ENCODE data around the gene CACUL1.

Gene CACUL1

DNA sequence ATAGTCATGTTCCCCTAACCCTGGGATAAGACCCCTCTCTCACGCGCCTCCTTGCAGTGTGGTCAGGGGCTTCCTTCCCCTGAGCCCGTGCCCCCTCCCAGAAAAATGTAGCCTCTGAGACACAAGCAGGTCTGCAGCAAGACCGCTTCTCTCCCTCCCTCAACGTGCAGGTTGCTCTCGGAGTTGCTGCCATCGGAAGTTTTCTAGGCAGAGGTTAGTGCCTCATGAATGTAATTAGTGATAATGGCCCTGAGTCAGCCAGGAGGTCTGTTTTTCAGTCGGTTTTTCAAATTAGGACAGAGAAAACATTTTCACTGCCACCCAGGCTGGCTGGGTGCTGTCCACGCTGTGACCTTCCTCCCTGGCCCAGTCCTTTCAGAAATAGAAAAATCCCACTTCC is 116.1 kb downstream of the CACUL1 start:
- no peak for DNase-seq (ENCODE audit: low spot score)

GRCh38 chr10:118635674-118636402 is 118.9 kb downstream of the CACUL1 start:
- no peak for DNase-seq (ENCODE audit: low spot score)

- DNase-seq (ENCODE audit: low spot score) = no peak
These were observed 121.0 kb downstream of the CACUL1 start for GRCh38 chr10:118633786-118634185.

DNA sequence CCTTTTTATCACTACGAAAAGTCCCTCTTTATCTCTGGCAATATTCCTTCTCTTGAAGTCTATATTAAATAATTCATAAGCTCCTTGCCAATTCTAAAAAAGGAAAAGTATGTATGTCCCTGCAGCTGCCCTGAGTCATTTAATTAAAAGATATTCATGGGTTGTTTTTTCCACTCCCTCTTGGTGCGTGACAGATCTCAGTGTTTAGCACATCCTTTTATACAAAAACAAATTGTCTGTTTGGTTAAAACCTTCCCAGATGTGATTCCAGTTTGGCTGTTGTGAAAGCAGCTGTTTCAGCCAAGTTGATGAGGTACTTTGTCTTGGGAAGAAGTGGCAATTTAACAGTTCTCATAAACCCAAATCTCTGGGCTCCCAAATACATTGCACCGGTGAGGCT is 125.6 kb downstream of the CACUL1 start:
- no peak for DNase-seq (ENCODE audit: low spot score)

DNA sequence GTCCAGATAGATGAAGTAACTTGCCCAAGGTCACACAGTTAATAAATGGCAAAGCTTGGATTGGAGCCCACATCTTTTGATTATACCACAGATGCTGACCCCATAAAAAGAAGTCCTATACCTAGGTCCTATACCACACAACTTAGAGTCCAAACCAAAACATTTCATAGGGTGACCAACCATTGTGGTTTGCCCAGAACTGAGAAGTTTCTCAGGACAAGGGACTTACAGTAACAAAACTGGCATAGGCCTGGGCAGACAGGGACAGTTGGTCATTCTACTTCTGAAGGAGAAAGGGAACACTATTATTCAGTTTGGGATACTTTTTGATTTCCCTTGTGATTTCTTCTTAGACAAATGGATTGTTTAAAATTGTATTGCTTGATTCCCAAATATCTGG is 126.4 kb downstream of the CACUL1 start:
- DNase-seq (ENCODE audit: low spot score) = no peak

- no peak for DNase-seq (ENCODE audit: low spot score)
These were observed 127.8 kb downstream of the CACUL1 start for GRCh38 chr10:118626953-118627352.

Measured in HuH-7.5 (cell line).